ENCODE data around the gene BARD1.
A peak's percentile ranks its signal among the peaks of the same experiment; 100 is the strongest.

Gene BARD1

GRCh38 chr2:214837466-214837865 lies 28.0 kb upstream of the BARD1 start:
- Histone ChIP-seq H3K27me3 (replicated peaks; ENCODE audit: control insufficient read depth, insufficient read depth, low read length) (no peaks in the 10 kb centered on the region), H3K36me3 (ENCODE audit: control insufficient read depth, insufficient read depth, low read length) (no peaks in the 10 kb centered on the region), H3K4me3 (replicated peaks; ENCODE audit: low read depth, low read length) (no peak overlapping the region)
- TF ChIP-seq CTCF (IDR thresholded peaks at IDR 0.05; ENCODE audit: insufficient read depth, low read length, poor library complexity, severe bottlenecking) = no peak
- no peak for DNase-seq (ENCODE audit: extremely low read depth, insufficient read length)

- H3K4me3 ChIP-seq (replicated peaks; ENCODE audit: low read depth, low read length) = no peak overlapping the region
- no peaks in the 10 kb centered on the region for H3K36me3 ChIP-seq (ENCODE audit: control insufficient read depth, insufficient read depth, low read length)
- H3K27me3 ChIP-seq (replicated peaks; ENCODE audit: control insufficient read depth, insufficient read depth, low read length) = no peaks in the 10 kb centered on the region
- DNase-seq (ENCODE audit: extremely low read depth, insufficient read length) = no peak
- TF ChIP-seq CTCF (IDR thresholded peaks at IDR 0.05; ENCODE audit: insufficient read depth, low read length, poor library complexity, severe bottlenecking) = no peak
Measured at GRCh38 chr2:214836568-214836967, 27.1 kb upstream of the BARD1 start.

- no peaks in the 10 kb centered on the region for H3K27me3 ChIP-seq (replicated peaks; ENCODE audit: control insufficient read depth, insufficient read depth, low read length)
Measured at GRCh38 chr2:214830794-214831346, 21.4 kb upstream of the BARD1 start.

GRCh38 chr2:214816008-214816533 lies 6.6 kb upstream of the BARD1 start:
- no peaks in the 10 kb centered on the region for H3K36me3 ChIP-seq (ENCODE audit: control insufficient read depth, insufficient read depth, low read length)
- no peak for DNase-seq (ENCODE audit: extremely low read depth, insufficient read length)
- TF ChIP-seq CTCF (IDR thresholded peaks at IDR 0.05; ENCODE audit: insufficient read depth, low read length, poor library complexity, severe bottlenecking) = no peak
- no peak overlapping the region for H3K4me3 ChIP-seq (replicated peaks; ENCODE audit: low read depth, low read length)
- no peaks in the 10 kb centered on the region for H3K27me3 ChIP-seq (replicated peaks; ENCODE audit: control insufficient read depth, insufficient read depth, low read length)

More at GRCh38 chr2:214830794-214831346, 21.4 kb upstream of the BARD1 start:
- no peak for DNase-seq (ENCODE audit: extremely low read depth, insufficient read length)
- TF ChIP-seq CTCF (IDR thresholded peaks at IDR 0.05; ENCODE audit: insufficient read depth, low read length, poor library complexity, severe bottlenecking) = peak; percentile 38
- Histone ChIP-seq H3K4me3 (replicated peaks; ENCODE audit: low read depth, low read length) (no peak overlapping the region), H3K36me3 (ENCODE audit: control insufficient read depth, insufficient read depth, low read length) (no peaks in the 10 kb centered on the region)

- TF ChIP-seq CTCF (IDR thresholded peaks at IDR 0.05; ENCODE audit: insufficient read depth, low read length, poor library complexity, severe bottlenecking) = no peak
- Histone ChIP-seq H3K36me3 (ENCODE audit: control insufficient read depth, insufficient read depth, low read length) (no peaks in the 10 kb centered on the region), H3K4me3 (replicated peaks; ENCODE audit: low read depth, low read length) (peak overlapping the region; percentile 63), H3K27me3 (replicated peaks; ENCODE audit: control insufficient read depth, insufficient read depth, low read length) (no peaks in the 10 kb centered on the region)
- peak; percentile 14 for DNase-seq (ENCODE audit: extremely low read depth, insufficient read length)
Measured at GRCh38 chr2:214810671-214811070, 1.2 kb upstream of the BARD1 start.

Data from GM06990 (cell line).